GM23248 (cell line): ENCODE results near the gene TENM4.

ENCODE experiments used
- EZH2 ChIP-seq: fragments of 200-600 bp; sonication (generic); IDR thresholded peaks from 2 replicates; pipeline ENCODE4 v1.6.1; 2018; ENCODE audit warnings: antibody characterized with exemption, mild to moderate bottlenecking; ENCODE audit not compliant: insufficient read depth, poor library complexity, severe bottlenecking
- EZH2phosphoT487 ChIP-seq: fragments of 200-600 bp; sonication (generic); IDR thresholded peaks from 2 replicates; pipeline ENCODE4 v1.6.1; 2018; ENCODE audit warnings: antibody characterized with exemption, moderate library complexity, mild to moderate bottlenecking, low read depth; ENCODE audit not compliant: insufficient read depth

GRCh38 chr11:79097246-79097875, 343.5 kb downstream of the TENM4 start:
- TF ChIP-seq EZH2: no peak
- TF ChIP-seq EZH2phosphoT487: no peak
